ENCODE results near the gene BHLHE41. TPM values are rescaled to one million over a fixed set of nuclear protein-coding genes. Genes with fewer than 3 reads are reported as not detected.

BHLHE41 gene
- total RNA-seq, 1 experiment from 2014 or later, result 81.0 TPM

DNA sequence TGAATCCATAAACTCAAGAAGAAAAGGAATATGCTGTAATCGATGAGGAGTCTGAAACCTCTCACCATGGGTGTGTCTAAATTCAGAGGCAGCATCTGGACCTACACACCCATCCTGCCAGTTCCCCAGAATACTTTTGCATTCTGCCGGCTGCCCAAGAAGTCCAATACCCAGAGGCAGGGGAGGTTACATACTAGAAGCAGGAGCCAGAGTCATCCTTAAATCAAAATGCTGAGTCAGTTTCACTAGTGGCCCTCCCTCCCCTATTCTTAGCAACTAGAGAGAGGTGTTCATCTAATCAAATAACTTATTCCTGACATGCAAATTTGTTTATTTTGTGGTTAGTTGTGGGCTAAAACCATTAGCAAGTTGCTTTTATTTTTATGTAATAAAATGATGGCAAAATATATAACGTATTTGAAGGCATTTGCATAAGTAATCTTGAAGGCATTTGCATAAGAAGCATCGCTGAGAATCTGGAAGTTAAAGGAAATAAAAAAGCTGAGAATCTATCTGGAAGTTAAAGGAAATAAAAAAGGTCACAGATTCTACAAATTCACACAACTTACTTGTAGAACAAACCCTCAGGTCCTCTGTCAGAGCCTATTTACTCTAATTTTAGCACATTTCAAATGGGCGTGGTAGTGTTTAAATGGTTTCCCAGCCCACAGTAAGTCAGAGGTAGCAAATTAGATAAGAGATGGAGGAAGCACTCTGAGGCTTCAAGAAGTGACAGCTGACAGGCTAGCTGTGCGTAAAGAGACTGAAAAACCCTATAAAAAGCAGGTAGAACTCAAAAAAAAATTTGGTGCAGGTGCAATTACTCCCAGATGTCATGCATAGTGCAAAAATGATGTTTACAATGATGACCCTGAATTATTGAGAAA, 7.8 kb downstream of the BHLHE41 start:
- Histone ChIP-seq H3K4me2 (ENCODE audit: low read length) (0 out of 2 replicates have a peak overlapping the region, but pooled peaks have one; percentile 4), H3K9me3 (ENCODE audit: low read length) (no peaks in the 10 kb centered on the region), H3K9ac (ENCODE audit: low read length) (no peak overlapping the region), H3K4me1 (ENCODE audit: insufficient read depth, low read length) (peaks cover 72% of the 10 kb centered on the region), H3K27me3 (ENCODE audit: low read length) (no peaks in the 10 kb centered on the region), H3F3A (ENCODE audit: low read length, unreplicated experiment) (peaks cover 7% of the 10 kb centered on the region), H3K4me3 (ENCODE audit: low read length) (no peak overlapping the region), H3K36me3 (ENCODE audit: low read depth, low read length) (peaks cover 15% of the 10 kb centered on the region), H3K27ac (ENCODE audit: low read length) (no peak overlapping the region), H4K20me1 (ENCODE audit: low read length) (no peaks in the 10 kb centered on the region), H3K9me2 (replicated peaks; ENCODE audit: low read length) (no peaks in the 10 kb centered on the region), H3K79me2 (ENCODE audit: low read length) (peaks cover 34% of the 10 kb centered on the region), H2AFZ (ENCODE audit: low read length) (no peak overlapping the region)
- ATAC-seq, result no peak
- BruUV-seq (replicated peaks), result no TSS peak
- ChIA-PET POLR2A (ENCODE audit: unreplicated experiment) (no interaction called here), CTCF (no interaction called here)
- TF ChIP-seq, protein P1, sequence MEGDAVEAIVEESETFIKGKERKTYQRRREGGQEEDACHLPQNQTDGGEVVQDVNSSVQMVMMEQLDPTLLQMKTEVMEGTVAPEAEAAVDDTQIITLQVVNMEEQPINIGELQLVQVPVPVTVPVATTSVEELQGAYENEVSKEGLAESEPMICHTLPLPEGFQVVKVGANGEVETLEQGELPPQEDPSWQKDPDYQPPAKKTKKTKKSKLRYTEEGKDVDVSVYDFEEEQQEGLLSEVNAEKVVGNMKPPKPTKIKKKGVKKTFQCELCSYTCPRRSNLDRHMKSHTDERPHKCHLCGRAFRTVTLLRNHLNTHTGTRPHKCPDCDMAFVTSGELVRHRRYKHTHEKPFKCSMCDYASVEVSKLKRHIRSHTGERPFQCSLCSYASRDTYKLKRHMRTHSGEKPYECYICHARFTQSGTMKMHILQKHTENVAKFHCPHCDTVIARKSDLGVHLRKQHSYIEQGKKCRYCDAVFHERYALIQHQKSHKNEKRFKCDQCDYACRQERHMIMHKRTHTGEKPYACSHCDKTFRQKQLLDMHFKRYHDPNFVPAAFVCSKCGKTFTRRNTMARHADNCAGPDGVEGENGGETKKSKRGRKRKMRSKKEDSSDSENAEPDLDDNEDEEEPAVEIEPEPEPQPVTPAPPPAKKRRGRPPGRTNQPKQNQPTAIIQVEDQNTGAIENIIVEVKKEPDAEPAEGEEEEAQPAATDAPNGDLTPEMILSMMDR (conservative IDR thresholded peaks at IDR 0.05; ENCODE audit: low read depth, low read length), result no peak
- TF ChIP-seq EZH2phosphoT487 (IDR thresholded peaks at IDR 0.05; ENCODE audit: borderline replicate concordance, low read length), result no peak
- no peak for TF ChIP-seq EZH2 (IDR thresholded peaks at IDR 0.05; ENCODE audit: low read length, unreplicated experiment)
- DNase-seq, result peak; percentile 48
- intact Hi-C loops (cut with micrococcal nuclease), result loop anchor here (5.0 to 10.0 kb wide), 2 partner anchors 155 to 408 kb away; no protein-coding TSS in a partner anchor

DNA sequence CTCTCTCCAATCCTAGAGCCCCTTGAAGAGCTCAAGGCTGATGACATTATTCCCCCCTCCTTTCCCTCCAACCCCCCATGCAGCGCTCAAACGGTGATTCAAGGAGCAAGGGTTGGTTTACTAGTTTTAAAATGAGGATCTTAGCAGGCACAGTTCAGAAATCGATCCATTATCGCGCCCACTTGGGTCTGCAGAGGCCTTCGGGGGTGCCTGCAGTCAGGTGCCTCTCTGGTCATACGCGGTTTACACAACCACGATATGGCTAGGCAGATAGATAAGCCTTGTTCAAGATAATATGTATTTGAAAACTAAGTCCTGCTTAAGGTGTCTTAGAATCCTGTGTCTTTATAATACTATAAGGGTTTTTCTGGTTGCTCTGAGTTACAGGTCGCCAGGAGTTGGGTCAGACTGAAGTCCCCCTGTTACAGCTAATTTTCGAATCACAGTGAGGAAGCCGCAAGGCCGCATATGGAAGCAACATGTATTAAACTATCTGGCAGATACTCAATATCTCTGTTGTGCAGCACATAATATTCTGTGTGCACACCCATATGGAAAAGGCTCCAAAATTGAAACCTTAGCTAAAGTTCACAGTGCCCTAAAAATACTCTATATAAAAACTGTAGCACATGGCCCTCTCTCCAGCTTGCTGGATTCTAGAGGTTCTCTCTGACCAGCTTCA, 10.0 kb downstream of the BHLHE41 start:
- Histone ChIP-seq H3F3A (ENCODE audit: low read length, unreplicated experiment) (peaks cover 7% of the 10 kb centered on the region), H3K4me1 (ENCODE audit: insufficient read depth, low read length) (peaks cover 54% of the 10 kb centered on the region), H2AFZ (ENCODE audit: low read length) (peak overlapping the region; percentile 80), H4K20me1 (ENCODE audit: low read length) (no peaks in the 10 kb centered on the region), H3K36me3 (ENCODE audit: low read depth, low read length) (no peaks in the 10 kb centered on the region), H3K27me3 (ENCODE audit: low read length) (no peaks in the 10 kb centered on the region), H3K9ac (ENCODE audit: low read length) (peak overlapping the region; percentile 85), H3K4me2 (ENCODE audit: low read length) (peak overlapping the region; percentile 90), H3K4me3 (ENCODE audit: low read length) (peak overlapping the region; percentile 71), H3K79me2 (ENCODE audit: low read length) (peaks cover 12% of the 10 kb centered on the region), H3K9me2 (replicated peaks; ENCODE audit: low read length) (no peaks in the 10 kb centered on the region), H3K27ac (ENCODE audit: low read length) (peak overlapping the region; percentile 89), H3K9me3 (ENCODE audit: low read length) (no peaks in the 10 kb centered on the region)
- TSS peak; percentile 67 for BruUV-seq (replicated peaks)
- ATAC-seq (no peak), DNase-seq (no peak)
- CTCF ChIA-PET, result no interaction called here
- TF ChIP-seq EZH2phosphoT487 (IDR thresholded peaks at IDR 0.05; ENCODE audit: borderline replicate concordance, low read length), result no peak
- no peak for TF ChIP-seq EZH2 (IDR thresholded peaks at IDR 0.05; ENCODE audit: low read length, unreplicated experiment)
- TF ChIP-seq, protein P1 (conservative IDR thresholded peaks at IDR 0.05; ENCODE audit: low read depth, low read length), result no peak
- intact Hi-C loops (cut with micrococcal nuclease), result loop anchor here (1.0 to 10.0 kb wide), 3 partner anchors 11 to 410 kb away; no protein-coding TSS in a partner anchor
- POLR2A ChIA-PET (ENCODE audit: unreplicated experiment), result interaction anchor here (0.6 to 1.1 kb wide), 5 partner anchors 14 to 160 kb away, joined by 3 to 7 read pairs (median 5); no protein-coding TSS in a partner anchor

Measured in PC-3 (cell line).